K562 (cell line): ENCODE results near the gene SLC25A18. TPM values are rescaled to one million over a fixed set of nuclear protein-coding genes. Genes with fewer than 3 reads are reported as not detected.

Experiments used
- CBFB ChIP-seq: sonication (generic); formaldehyde crosslinking; IDR thresholded peaks from 2 replicates; pipeline ENCODE4 v1.4.0; 2020; ENCODE audit warnings: mild to moderate bottlenecking, missing genetic modification reagents
- ETV6 ChIP-seq, 3 experiments: fragments of 150-350 bp in 1 of 3; sonication (generic) in 1 of 3; formaldehyde crosslinking in 1 of 3; IDR thresholded peaks; 2 replicates each; pipeline versions ENCODE4 v1.6.1 to v1.8.0; 2014 to 2022; ENCODE audit warnings: borderline replicate concordance in 2 of 3, low read depth in 2 of 3, antibody characterized with exemption in 1 of 3, low read length in 1 of 3, mild to moderate bottlenecking in 1 of 3, missing genetic modification reagents in 1 of 3
- KDM4B ChIP-seq, 2 experiments: fragments of 450-650 bp in 1 of 2; sonication (generic) in 1 of 2; IDR thresholded peaks; 2 replicates each; pipeline ENCODE4 v1.6.1; 2016 to 2017; ENCODE audit warnings: borderline replicate concordance in 2 of 2, antibody characterized with exemption in 1 of 2, low read depth in 1 of 2, mild to moderate bottlenecking in 1 of 2
- MBD2 ChIP-seq: sonication (generic); IDR thresholded peaks from 2 replicates; pipeline ENCODE4 v1.6.1; 2016; ENCODE audit warnings: low read depth, borderline replicate concordance
- MXI1 ChIP-seq: IDR thresholded peaks from 2 replicates; pipeline ENCODE4 v1.6.1; 2011; ENCODE audit warnings: low read depth, mild to moderate bottlenecking, improper control_type of control experiment, low read length
- NR4A1 ChIP-seq, 2 experiments: fragments of 250-450 bp in 1 of 2; fragments of 450-650 bp in 1 of 2; sonication (Bioruptor Pico) in 1 of 2; IDR thresholded peaks; 2 replicates each; pipeline versions ENCODE4 v1.4.0 to v1.6.1; 2016 to 2020; ENCODE audit warnings: mild to moderate bottlenecking in 2 of 2, missing compliant biosample characterization in 1 of 2, missing genetic modification characterization in 1 of 2, moderate library complexity in 1 of 2
- SMARCB1 ChIP-seq: IDR thresholded peaks from 2 replicates; pipeline ENCODE4 v1.6.1; 2011; ENCODE audit warnings: improper control_type of control experiment, low read depth; ENCODE audit not compliant: insufficient read length
- VEZF1 ChIP-seq: fragments of 200-800 bp; sonication (Bioruptor generic); IDR thresholded peaks from 2 replicates; pipeline ENCODE4 v1.6.1; 2017; ENCODE audit warnings: missing genetic modification characterization, missing compliant biosample characterization
- XRCC3 ChIP-seq: fragments of 450-650 bp; IDR thresholded peaks from 2 replicates; pipeline ENCODE4 v1.6.1; 2017; ENCODE audit warnings: mild to moderate bottlenecking, moderate library complexity
- ZBTB40 ChIP-seq, 2 experiments: fragments of 450-650 bp in 1 of 2; sonication (generic) in 1 of 2; formaldehyde crosslinking in 1 of 2; IDR thresholded peaks; 2 replicates each; pipeline versions ENCODE4 v1.7.1 to v1.9.0; 2016 to 2022; ENCODE audit warnings: inconsistent platforms in 1 of 2, mild to moderate bottlenecking in 1 of 2, missing genetic modification reagents in 1 of 2
- ZBTB43 ChIP-seq: sonication (generic); formaldehyde crosslinking; IDR thresholded peaks from 2 replicates; pipeline ENCODE4 v1.8.0; 2023; ENCODE audit warnings: mild to moderate bottlenecking, missing genetic modification reagents
- ZNF124 ChIP-seq: sonication (generic); formaldehyde crosslinking; IDR thresholded peaks from 2 replicates; pipeline ENCODE4 v1.8.1; 2022; ENCODE audit warnings: missing genetic modification reagents
- ZNF146 ChIP-seq: IDR thresholded peaks from one replicate; pipeline ENCODE4 v1.6.1; 2018; ENCODE audit warnings: missing compliant biosample characterization; ENCODE audit not compliant: unreplicated experiment
- polyA plus RNA-seq, 8 experiments: library from polyadenylated mRNA; depleted of rRNA in 4 of 8; stranded (reverse) in 5 of 8; unstranded in 3 of 8; fragments of >200 nt; fragmentation: Nextera tagmentation in 2 of 8; fragmentation: Illumina TruSeq in 1 of 8; extraction: Ambion mirVana in 2 of 8; extraction: Trizol in 1 of 8; gene quantifications; 2 replicates each; pipeline versions ENCODE4 v1.2.1 to v1.2.3, GENCODE V29; 2011 to 2014; ENCODE audit warnings: inconsistent platforms in 1 of 8, missing spikeins in 1 of 8
- total RNA-seq, 7 experiments: library from RNA; depleted of rRNA in 6 of 7; stranded (reverse); fragments of >200 nt in 6 of 7; fragmentation: Illumina TruSeq in 2 of 7; extraction: Trizol in 2 of 7; gene quantifications; 2 replicates each; pipeline versions ENCODE4 v1.2.1 to v1.2.3, GENCODE V29; 2011 to 2021; ENCODE audit warnings: low replicate concordance in 1 of 7

Gene SLC25A18
- total and polyA plus RNA-seq, 9 of the 15 experiments (the other 6 are each of a cell fraction or from before 2014, with no cell fraction given), result 0.04 TPM; not detected in 8

GRCh38 chr22:17628406-17629172, 65.3 kb downstream of the SLC25A18 start, which contains the start of gene ATP6V1E1 (continued):
- TF ChIP-seq ZBTB40 (IDR thresholded peaks at IDR 0.05), result peak; percentile 95
- TF ChIP-seq ZBTB40 (CRISPR knock-in tag; IDR thresholded peaks at IDR 0.05), result no peak
- no peak for TF ChIP-seq XRCC3
- TF ChIP-seq ZNF146 (CRISPR knock-in tag), result no peak
- no peak for TF ChIP-seq ETV6 (IDR thresholded peaks at IDR 0.05; ENCODE audit: borderline replicate concordance in 1 of 2, low read depth in 2 of 2, low read length in 1 of 2)
- TF ChIP-seq ETV6 (CRISPR knock-in tag; IDR thresholded peaks at IDR 0.05; ENCODE audit: borderline replicate concordance), result 0 out of 2 replicates have a peak, but pooled peaks have one; percentile 10
- peak; percentile 23; the same call in 1 of the 2 replicates for TF ChIP-seq VEZF1 (CRISPR knock-in tag)
- no peak for TF ChIP-seq ZNF124 (CRISPR knock-in tag)
- peak; percentile 60 for TF ChIP-seq MBD2
- no peak for TF ChIP-seq NR4A1 (CRISPR knock-in tag; IDR thresholded peaks at IDR 0.05)
- TF ChIP-seq NR4A1 (tag; IDR thresholded peaks at IDR 0.05), result peak; percentile 60; the same call in 1 of the 2 replicates
- 0 out of 2 replicates have a peak, but pooled peaks have one; percentile 67 for TF ChIP-seq ZBTB43 (CRISPR knock-in tag)
- no peak for TF ChIP-seq KDM4B (IDR thresholded peaks at IDR 0.05; ENCODE audit: borderline replicate concordance in 2 of 2, low read depth in 1 of 2)
- peak; percentile 32; the same call in 1 of the 2 replicates for TF ChIP-seq MXI1
- no peak for TF ChIP-seq CBFB (CRISPR knock-in tag)
- TF ChIP-seq SMARCB1, result no peak
